Measurements from ENCODE around the gene PEPD. TPM values are rescaled to one million over a fixed set of nuclear protein-coding genes. Genes with fewer than 3 reads are reported as not detected.

Gene PEPD
- total RNA-seq, 1 experiment from 2014 or later, result 83.1 TPM

- Mint-ChIP-seq H3K27ac (no peak overlapping the region), H3K9me3 (no peaks in the 10 kb centered on the region), H3K4me3 (no peak overlapping the region), H3K4me1 (peaks cover 10% of the 10 kb centered on the region), H3K27me3 (ENCODE audit: low read depth) (no peaks in the 10 kb centered on the region), H3K36me3 (no peaks in the 10 kb centered on the region; the same call in 1 of the 2 replicates)
- TF ChIP-seq ZNF532 (CRISPR knock-in tag; IDR thresholded peaks at IDR 0.05; ENCODE audit: borderline replicate concordance), result no peak
- TF ChIP-seq AFF4 (CRISPR knock-in tag; IDR thresholded peaks at IDR 0.05; ENCODE audit: borderline replicate concordance), result no peak
- no peak for TF ChIP-seq ZNF317 (CRISPR knock-in tag; IDR thresholded peaks at IDR 0.05; ENCODE audit: borderline replicate concordance, low read depth)
- DNase-seq (ENCODE audit: low spot score), result no peak
- no peak for ATAC-seq
- ChIA-PET CTCF (interaction anchor here (0.5 to 0.7 kb wide), 2 partner anchors 38 to 114 kb away, joined by 3 to 4 read pairs; no protein-coding TSS in a partner anchor), POLR2A (interaction anchor here (0.9 kb wide), 1 partner anchor 311 kb away, joined by 3 read pairs; no protein-coding TSS in a partner anchor)
Observed at GRCh38 chr19:33505148-33505547, 16.4 kb downstream of the PEPD start.

- Mint-ChIP-seq H3K27me3 (ENCODE audit: low read depth) (no peaks in the 10 kb centered on the region), H3K27ac (0 out of 2 replicates have a peak overlapping the region, but pooled peaks have one; percentile 32), H3K4me3 (no peak overlapping the region), H3K4me1 (peaks cover 6% of the 10 kb centered on the region), H3K36me3 (no peaks in the 10 kb centered on the region; the same call in 1 of the 2 replicates), H3K9me3 (no peaks in the 10 kb centered on the region)
- no peak for DNase-seq (ENCODE audit: low spot score)
- ChIA-PET POLR2A (no interaction called here), CTCF (no interaction called here)
- no peak for ATAC-seq
- TF ChIP-seq ZNF423 (CRISPR knock-in tag; IDR thresholded peaks at IDR 0.05) (no peak), SMAD3 (CRISPR knock-in tag; IDR thresholded peaks at IDR 0.05; ENCODE audit: borderline replicate concordance) (no peak), ZNF425 (CRISPR knock-in tag; conservative IDR thresholded peaks at IDR 0.05) (no peak), CDX4 (CRISPR knock-in tag; IDR thresholded peaks at IDR 0.05; ENCODE audit: borderline replicate concordance) (no peak), RORB (CRISPR knock-in tag; IDR thresholded peaks at IDR 0.05) (no peak)
Observed at GRCh38 chr19:33504058-33504444, 17.5 kb downstream of the PEPD start.

- ChIA-PET CTCF (interaction anchor here (1.2 kb wide), 1 partner anchor 73 kb away, joined by 4 read pairs; no protein-coding TSS in a partner anchor), POLR2A (no interaction called here)
- TF ChIP-seq ZNF671 (CRISPR knock-in tag; IDR thresholded peaks at IDR 0.05), result no peak
- no peak for TF ChIP-seq ZNF416 (CRISPR knock-in tag; IDR thresholded peaks at IDR 0.05)
- TF ChIP-seq ZNF317 (CRISPR knock-in tag; IDR thresholded peaks at IDR 0.05; ENCODE audit: borderline replicate concordance, low read depth), result no peak
- no peak for TF ChIP-seq ETV6 (CRISPR knock-in tag; IDR thresholded peaks at IDR 0.05)
- no peak for TF ChIP-seq MYBL2 (CRISPR knock-in tag; IDR thresholded peaks at IDR 0.05)
- no peak for TF ChIP-seq ZNF396 (CRISPR knock-in tag; IDR thresholded peaks at IDR 0.05; ENCODE audit: borderline replicate concordance)
- TF ChIP-seq MXD4 (CRISPR knock-in tag; IDR thresholded peaks at IDR 0.05; ENCODE audit: borderline replicate concordance), result no peak
- TF ChIP-seq ATF2 (CRISPR knock-in tag; IDR thresholded peaks at IDR 0.05; ENCODE audit: borderline replicate concordance, low read depth), result no peak
- no peak for TF ChIP-seq E2F1 (CRISPR knock-in tag; IDR thresholded peaks at IDR 0.05)
Observed at GRCh38 chr19:33503433-33504057, 18.0 kb downstream of the PEPD start.

More at GRCh38 chr19:33503433-33504057, 18.0 kb downstream of the PEPD start:
- Mint-ChIP-seq H3K4me1 (peaks cover 6% of the 10 kb centered on the region), H3K36me3 (no peaks in the 10 kb centered on the region), H3K9me3 (no peaks in the 10 kb centered on the region), H3K27ac (peak overlapping the region; percentile 32; the same call in 1 of the 2 replicates), H3K4me3 (no peak overlapping the region), H3K27me3 (ENCODE audit: low read depth) (no peaks in the 10 kb centered on the region)
- DNase-seq (ENCODE audit: low spot score), result no peak
- no peak for ATAC-seq

Measured in WTC11 (cell line).